PFSK-1 (cell line): ENCODE results near the gene PKD1L1.

Experiments used
- POLR2AphosphoS5 ChIP-seq: IDR thresholded peaks from 2 replicates; pipeline ENCODE4 v1.6.1; 2012; ENCODE audit warnings: low read depth, mild to moderate bottlenecking, control low read depth, low read length, moderate library complexity
- TF ChIP-seq, protein P1 (sequence below), 2 experiments: IDR thresholded peaks; 2 replicates each; pipeline versions ENCODE4 v1.6.1 to v1.8.0; 2011 to 2012; ENCODE audit warnings: low read depth in 2 of 2, low read length in 2 of 2, control low read depth in 1 of 2, inconsistent platforms in 1 of 2, mild to moderate bottlenecking in 1 of 2, moderate library complexity in 1 of 2; ENCODE audit not compliant: insufficient read depth in 1 of 2

DNA sequence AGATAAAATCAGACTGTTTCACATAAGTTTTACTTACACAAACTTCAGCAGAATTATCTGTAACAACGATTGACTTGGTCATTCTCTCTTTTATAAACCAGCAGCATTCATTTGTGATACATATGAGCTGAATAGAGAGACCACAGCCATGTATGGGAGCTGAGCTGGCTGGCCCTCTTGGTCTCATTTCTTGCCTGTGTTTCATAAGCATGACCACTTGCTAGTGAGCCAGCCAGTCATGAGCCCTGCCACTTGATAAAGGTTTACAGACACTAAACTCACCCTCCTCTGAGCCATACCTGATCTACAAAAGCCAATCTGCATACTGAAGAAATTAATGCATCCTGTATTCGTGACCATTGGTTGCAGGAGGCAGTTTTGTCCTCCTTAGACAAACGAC lies 82.1 kb downstream of the PKD1L1 start:
- TF ChIP-seq, protein P1, sequence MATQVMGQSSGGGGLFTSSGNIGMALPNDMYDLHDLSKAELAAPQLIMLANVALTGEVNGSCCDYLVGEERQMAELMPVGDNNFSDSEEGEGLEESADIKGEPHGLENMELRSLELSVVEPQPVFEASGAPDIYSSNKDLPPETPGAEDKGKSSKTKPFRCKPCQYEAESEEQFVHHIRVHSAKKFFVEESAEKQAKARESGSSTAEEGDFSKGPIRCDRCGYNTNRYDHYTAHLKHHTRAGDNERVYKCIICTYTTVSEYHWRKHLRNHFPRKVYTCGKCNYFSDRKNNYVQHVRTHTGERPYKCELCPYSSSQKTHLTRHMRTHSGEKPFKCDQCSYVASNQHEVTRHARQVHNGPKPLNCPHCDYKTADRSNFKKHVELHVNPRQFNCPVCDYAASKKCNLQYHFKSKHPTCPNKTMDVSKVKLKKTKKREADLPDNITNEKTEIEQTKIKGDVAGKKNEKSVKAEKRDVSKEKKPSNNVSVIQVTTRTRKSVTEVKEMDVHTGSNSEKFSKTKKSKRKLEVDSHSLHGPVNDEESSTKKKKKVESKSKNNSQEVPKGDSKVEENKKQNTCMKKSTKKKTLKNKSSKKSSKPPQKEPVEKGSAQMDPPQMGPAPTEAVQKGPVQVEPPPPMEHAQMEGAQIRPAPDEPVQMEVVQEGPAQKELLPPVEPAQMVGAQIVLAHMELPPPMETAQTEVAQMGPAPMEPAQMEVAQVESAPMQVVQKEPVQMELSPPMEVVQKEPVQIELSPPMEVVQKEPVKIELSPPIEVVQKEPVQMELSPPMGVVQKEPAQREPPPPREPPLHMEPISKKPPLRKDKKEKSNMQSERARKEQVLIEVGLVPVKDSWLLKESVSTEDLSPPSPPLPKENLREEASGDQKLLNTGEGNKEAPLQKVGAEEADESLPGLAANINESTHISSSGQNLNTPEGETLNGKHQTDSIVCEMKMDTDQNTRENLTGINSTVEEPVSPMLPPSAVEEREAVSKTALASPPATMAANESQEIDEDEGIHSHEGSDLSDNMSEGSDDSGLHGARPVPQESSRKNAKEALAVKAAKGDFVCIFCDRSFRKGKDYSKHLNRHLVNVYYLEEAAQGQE (IDR thresholded peaks at IDR 0.05; ENCODE audit: insufficient read depth in 1 of 2, low read depth in 2 of 2, low read length in 2 of 2): no peak
- no peak for TF ChIP-seq POLR2AphosphoS5
